ENCODE results near the gene MUC5AC. TPM values are rescaled to one million over a fixed set of nuclear protein-coding genes. Genes with fewer than 3 reads are reported as not detected.

The MUC5AC gene
- total RNA-seq, 1 donor from 2014 or later = 1.4 TPM

DNA sequence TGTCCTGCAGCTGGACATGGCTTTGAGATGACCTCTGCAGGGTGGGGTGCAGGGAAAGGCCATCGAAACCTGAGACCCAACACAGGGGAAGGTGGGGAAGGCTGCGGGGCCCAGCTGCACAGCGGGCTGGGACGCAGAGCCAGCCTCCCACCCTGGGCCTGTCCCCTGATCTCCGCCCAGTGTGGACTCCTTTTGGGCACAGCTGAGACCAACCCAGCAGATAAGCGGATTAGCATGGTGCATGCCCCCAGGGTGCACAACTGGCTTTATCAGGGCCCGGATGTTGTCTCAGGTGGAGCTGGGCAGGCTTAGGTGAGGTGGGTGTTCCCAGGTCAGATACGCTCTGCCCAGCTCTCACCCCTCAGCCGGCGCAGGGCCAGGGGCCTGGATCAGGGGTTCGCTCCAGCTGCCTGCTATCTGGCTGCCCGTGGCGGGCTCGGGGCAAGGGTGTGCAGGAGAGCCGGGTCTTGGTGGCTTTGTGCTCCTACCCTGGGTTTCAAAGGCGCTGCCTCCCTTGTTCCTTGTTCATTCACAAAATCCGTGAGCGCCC, 28.1 kb upstream of the MUC5AC start:
- TF ChIP-seq, protein P1, sequence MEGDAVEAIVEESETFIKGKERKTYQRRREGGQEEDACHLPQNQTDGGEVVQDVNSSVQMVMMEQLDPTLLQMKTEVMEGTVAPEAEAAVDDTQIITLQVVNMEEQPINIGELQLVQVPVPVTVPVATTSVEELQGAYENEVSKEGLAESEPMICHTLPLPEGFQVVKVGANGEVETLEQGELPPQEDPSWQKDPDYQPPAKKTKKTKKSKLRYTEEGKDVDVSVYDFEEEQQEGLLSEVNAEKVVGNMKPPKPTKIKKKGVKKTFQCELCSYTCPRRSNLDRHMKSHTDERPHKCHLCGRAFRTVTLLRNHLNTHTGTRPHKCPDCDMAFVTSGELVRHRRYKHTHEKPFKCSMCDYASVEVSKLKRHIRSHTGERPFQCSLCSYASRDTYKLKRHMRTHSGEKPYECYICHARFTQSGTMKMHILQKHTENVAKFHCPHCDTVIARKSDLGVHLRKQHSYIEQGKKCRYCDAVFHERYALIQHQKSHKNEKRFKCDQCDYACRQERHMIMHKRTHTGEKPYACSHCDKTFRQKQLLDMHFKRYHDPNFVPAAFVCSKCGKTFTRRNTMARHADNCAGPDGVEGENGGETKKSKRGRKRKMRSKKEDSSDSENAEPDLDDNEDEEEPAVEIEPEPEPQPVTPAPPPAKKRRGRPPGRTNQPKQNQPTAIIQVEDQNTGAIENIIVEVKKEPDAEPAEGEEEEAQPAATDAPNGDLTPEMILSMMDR (conservative IDR thresholded peaks at IDR 0.05) = no peak
- peak; percentile 60 for DNase-seq (ENCODE audit: extremely low spot score, unreplicated experiment)
- Mint-ChIP-seq H3K27ac (no peak overlapping the region), H3K36me3 (no peaks in the 10 kb centered on the region), H3K4me1 (ENCODE audit: unreplicated experiment) (no peaks in the 10 kb centered on the region), H3K9me3 (peaks cover 1% of the 10 kb centered on the region), H3K4me3 (no peak overlapping the region), H3K27me3 (peaks cover 11% of the 10 kb centered on the region)

DNA sequence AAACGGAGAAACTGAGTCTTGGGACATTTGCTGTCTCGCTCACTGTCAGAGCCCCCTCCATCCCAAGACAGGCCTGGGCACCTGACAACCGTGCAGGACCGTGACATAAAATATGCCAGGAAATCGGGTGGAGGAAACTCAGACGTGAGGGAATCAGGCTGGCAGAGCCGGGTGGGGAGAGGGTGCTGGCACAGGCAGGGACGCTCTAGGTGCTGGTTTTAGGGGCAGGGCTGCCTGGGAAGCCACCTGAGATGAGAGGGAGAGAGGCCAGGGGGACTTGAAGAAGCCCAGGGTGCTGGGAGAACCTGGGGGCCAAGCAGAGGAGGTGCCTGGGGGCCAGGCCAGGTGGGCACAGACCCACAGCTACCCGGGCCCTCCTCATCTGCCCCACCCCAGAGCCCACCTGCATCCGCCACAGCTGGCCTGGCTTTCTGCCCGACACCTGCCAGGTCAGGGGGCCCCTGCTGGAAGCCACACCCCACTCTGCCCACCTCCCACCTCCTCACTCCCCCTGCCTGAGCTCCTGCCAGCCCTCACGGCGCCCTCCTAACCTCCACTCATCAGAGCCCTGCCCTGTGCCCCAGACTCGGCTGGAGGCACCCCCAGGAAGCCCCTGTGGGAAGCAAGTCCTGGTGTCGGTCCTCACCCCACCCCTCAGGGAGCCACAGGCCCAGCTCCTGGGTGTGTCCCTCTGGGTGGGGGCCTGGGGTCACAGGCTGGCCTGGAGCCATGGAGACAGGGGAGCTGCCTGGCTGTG, 27.3 kb upstream of the MUC5AC start:
- TF ChIP-seq, protein P1 (conservative IDR thresholded peaks at IDR 0.05) = no peak
- Mint-ChIP-seq H3K4me3 (no peak overlapping the region), H3K9me3 (peaks cover 9% of the 10 kb centered on the region), H3K27ac (no peak overlapping the region), H3K36me3 (no peaks in the 10 kb centered on the region), H3K27me3 (peaks cover 11% of the 10 kb centered on the region), H3K4me1 (ENCODE audit: unreplicated experiment) (no peaks in the 10 kb centered on the region)
- peak; percentile 50 for DNase-seq (ENCODE audit: extremely low spot score, unreplicated experiment)

DNA sequence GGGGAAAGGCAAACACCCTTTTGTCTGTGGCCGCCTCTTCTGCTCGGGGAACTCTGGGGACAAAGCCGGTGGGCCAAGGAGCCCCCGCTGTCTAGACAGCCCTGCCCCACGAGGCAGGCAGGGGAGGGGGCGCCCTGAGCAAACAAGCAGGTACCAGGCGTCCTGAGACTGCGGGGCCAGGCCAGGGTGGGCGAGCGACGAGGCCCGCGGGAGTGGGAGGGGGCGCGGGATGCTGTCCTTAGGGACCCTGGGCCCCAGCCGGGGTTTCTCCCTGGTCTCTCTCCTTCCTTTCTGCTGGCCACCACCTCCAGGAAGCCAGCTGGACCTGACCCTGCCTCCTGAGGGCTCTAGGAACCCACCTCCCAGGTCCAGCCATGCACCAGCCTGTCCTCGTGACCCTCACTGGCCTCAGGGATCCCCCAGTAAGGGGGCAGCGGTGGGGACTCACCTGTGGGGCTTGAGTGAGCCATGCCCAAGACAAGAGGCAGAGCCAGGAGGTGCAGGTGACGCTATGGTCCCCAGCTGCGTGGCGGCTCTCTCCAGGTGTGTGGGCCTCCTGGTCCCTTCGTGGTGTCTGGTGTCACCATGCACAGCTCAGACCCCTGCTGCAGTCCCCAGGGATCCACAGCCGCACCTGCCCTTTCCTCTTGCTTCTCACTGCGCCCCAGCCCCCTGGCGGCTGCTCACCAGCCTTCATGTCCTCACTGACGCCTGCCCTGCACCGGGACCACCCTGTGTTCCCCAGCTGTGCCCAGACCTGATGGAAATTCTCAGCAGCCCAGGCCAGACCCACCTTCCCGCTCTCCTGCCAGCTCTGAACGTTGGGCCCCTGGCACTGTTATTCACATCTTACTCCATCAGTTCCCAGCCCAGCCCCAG, 26.5 kb upstream of the MUC5AC start:
- DNase-seq (ENCODE audit: extremely low spot score, unreplicated experiment) = no peak
- no peaks in the 10 kb centered on the region for H3K36me3 Mint-ChIP-seq

DNA sequence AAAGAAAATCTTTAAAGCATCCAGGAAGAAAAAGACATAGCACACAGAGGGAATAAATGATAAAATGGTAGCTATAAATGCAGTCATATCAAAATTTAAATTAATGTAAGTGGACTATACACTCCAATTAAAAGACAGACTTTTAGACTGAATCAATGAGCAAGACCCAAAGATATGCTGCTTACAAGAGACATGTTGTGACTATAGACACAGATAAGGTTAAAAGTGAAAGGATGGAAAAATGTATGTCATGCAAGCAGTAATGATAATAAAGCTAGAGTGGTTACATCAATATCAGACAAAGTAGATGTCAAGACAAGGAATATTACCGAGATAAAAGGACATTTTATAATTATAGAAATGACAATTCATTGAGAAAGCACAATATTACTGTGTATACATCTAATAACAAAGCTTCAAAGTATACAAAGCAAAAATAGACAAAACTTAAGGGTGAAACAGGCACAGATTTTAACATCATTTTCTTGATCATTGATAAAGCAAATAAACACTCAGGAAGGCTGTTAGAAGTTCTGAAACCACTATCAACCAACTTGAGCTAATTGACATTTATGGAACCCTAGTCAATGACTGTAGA, 22.8 kb upstream of the MUC5AC start:
- TF ChIP-seq, protein P1 (conservative IDR thresholded peaks at IDR 0.05) = no peak
- peaks cover 12% of the 10 kb centered on the region for H3K4me1 Mint-ChIP-seq (ENCODE audit: unreplicated experiment)

More for the DNA sequence above, 26.5 kb upstream of the MUC5AC start:
- Mint-ChIP-seq H3K9me3 (peaks cover 11% of the 10 kb centered on the region), H3K27me3 (peaks cover 11% of the 10 kb centered on the region), H3K4me1 (ENCODE audit: unreplicated experiment) (no peaks in the 10 kb centered on the region), H3K27ac (peak overlapping the region; percentile 59), H3K4me3 (no peak overlapping the region)
- TF ChIP-seq, protein P1 (conservative IDR thresholded peaks at IDR 0.05) = no peak

DNA sequence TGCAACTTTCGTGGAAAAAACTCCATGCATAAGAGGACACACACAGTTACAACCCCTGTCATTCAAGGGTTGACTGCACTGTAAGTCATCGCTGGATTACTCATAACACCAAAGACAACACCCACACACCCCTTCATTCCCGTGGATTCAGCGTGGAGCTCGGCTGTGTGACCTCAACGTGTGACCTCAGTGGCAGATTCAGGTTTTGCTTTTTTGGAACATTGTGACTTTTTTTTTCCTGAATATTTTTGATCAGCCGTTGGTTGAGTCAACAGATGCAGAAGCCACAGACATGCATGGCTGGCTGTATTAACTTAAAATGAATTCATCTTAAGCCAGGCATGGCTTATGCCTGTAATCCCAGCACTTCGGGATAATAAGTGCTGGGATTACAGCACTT, 19.7 kb upstream of the MUC5AC start:
- Mint-ChIP-seq H3K27ac (no peak overlapping the region), H3K36me3 (peaks cover 6% of the 10 kb centered on the region), H3K4me3 (no peak overlapping the region), H3K4me1 (ENCODE audit: unreplicated experiment) (peaks cover 12% of the 10 kb centered on the region), H3K27me3 (peaks cover 11% of the 10 kb centered on the region), H3K9me3 (peaks cover 34% of the 10 kb centered on the region)
- TF ChIP-seq, protein P1 (conservative IDR thresholded peaks at IDR 0.05) = no peak
- no peak for DNase-seq (ENCODE audit: extremely low spot score, unreplicated experiment)

More for the DNA sequence above, 22.8 kb upstream of the MUC5AC start:
- Mint-ChIP-seq H3K36me3 (no peaks in the 10 kb centered on the region), H3K4me3 (no peak overlapping the region), H3K27me3 (peaks cover 11% of the 10 kb centered on the region), H3K9me3 (peaks cover 16% of the 10 kb centered on the region), H3K27ac (no peak overlapping the region)
- no peak for DNase-seq (ENCODE audit: extremely low spot score, unreplicated experiment)
